ENCODE data around the gene DKK1. TPM values are rescaled to one million over a fixed set of nuclear protein-coding genes. Genes with fewer than 3 reads are reported as not detected.

The DKK1 gene, protein sequence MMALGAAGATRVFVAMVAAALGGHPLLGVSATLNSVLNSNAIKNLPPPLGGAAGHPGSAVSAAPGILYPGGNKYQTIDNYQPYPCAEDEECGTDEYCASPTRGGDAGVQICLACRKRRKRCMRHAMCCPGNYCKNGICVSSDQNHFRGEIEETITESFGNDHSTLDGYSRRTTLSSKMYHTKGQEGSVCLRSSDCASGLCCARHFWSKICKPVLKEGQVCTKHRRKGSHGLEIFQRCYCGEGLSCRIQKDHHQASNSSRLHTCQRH
- total RNA-seq, result 54.4 to 170 TPM (median 170 TPM) in 3 replicates
- long read RNA-seq, transcript DKK1-201 (4 exons, 1,790 nt), result major isoform, 158 of 175 reads
- long read RNA-seq, partial matches to known transcripts, result 14 of 175 reads
- long read RNA-seq, other reads (novel, unspliced or antisense), result 2 of 175 reads

DNA sequence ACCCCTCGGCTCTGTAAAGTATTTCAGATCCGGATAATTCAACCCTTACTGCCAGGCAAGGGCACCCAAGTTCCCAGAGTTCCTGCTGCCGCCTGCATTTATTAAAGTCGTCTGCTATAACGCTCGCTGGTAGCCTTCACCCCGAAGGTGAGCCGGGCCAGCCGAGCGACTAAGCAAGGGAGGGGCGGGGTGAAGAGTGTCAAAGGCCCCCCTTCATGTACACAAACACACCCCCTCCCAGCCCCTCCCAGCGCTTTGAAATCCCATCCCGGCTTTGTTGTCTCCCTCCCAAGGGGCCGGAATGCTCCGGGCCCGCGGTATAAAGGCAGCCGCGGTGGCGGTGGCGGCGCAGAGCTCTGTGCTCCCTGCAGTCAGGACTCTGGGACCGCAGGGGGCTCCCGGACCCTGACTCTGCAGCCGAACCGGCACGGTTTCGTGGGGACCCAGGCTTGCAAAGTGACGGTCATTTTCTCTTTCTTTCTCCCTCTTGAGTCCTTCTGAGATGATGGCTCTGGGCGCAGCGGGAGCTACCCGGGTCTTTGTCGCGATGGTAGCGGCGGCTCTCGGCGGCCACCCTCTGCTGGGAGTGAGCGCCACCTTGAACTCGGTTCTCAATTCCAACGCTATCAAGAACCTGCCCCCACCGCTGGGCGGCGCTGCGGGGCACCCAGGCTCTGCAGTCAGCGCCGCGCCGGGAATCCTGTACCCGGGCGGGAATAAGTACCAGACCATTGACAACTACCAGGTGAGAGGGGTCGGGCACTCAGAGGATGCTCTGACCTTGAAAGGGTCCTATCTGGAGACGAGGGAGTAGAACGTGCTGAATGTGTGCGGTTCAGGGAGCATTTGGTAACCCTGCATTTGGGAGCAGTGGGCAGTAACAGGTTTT is at the start of gene DKK1:
DKK1 (plus strand) TSS at position 349 of the 889 bp plus-strand sequence; CDS start at position 503, 154 bp downstream.
- Mint-ChIP-seq H3K27ac (ENCODE audit: unreplicated experiment) (peak within 1 kb of the TSS; percentile 94), H3K27me3 (ENCODE audit: low read depth) (no peaks in the 10 kb centered on the region)
- DNase-seq (ENCODE audit: low spot score), result peak; percentile 87

DNA sequence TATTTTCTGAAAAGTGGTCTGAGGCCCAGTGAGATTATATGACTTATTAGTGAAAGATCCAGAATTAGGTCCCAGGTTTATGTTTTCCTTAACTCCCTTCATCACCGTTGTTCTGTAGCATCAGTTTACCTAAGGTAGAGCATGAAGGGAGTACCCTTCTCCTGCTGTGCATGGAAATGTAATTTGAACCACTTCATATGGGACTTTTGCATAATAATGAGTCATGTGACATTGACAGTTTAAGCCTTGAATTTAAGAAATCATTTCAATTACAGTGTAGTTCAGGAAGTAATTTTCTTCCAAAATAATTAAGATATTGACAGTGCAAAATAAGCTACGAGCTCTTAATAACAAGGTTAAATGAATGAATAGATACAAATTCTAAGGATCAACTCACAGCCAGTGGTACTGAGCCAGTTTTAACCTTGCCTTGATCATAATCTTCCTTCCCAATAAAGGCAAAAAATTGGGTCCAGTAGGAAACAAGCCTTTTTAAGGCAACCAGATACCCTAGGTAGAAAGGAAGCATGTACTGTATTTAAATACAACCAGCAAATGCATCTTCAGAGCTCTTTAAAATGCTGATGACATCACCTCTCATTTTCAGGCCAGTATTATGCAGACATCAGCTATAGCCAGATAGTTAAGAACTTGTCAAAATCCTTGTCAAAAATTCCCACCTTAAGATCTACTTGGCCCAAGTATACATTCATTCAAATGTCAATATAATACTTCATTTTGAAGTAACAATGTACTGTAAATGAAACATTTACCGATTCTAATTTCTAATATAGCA is 48.8 kb upstream of the DKK1 start:
- H3K27me3 Mint-ChIP-seq (ENCODE audit: low read depth), result no peaks in the 10 kb centered on the region
- H3K9me3 Mint-ChIP-seq (ENCODE audit: low read depth), result no peaks in the 10 kb centered on the region
- no peaks in the 10 kb centered on the region for H3K36me3 Mint-ChIP-seq (ENCODE audit: low read depth)
- no peak for DNase-seq (ENCODE audit: low spot score)
- TF ChIP-seq, protein P1, sequence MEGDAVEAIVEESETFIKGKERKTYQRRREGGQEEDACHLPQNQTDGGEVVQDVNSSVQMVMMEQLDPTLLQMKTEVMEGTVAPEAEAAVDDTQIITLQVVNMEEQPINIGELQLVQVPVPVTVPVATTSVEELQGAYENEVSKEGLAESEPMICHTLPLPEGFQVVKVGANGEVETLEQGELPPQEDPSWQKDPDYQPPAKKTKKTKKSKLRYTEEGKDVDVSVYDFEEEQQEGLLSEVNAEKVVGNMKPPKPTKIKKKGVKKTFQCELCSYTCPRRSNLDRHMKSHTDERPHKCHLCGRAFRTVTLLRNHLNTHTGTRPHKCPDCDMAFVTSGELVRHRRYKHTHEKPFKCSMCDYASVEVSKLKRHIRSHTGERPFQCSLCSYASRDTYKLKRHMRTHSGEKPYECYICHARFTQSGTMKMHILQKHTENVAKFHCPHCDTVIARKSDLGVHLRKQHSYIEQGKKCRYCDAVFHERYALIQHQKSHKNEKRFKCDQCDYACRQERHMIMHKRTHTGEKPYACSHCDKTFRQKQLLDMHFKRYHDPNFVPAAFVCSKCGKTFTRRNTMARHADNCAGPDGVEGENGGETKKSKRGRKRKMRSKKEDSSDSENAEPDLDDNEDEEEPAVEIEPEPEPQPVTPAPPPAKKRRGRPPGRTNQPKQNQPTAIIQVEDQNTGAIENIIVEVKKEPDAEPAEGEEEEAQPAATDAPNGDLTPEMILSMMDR (IDR thresholded peaks at IDR 0.05), result no peak
- H3K27ac Mint-ChIP-seq (ENCODE audit: unreplicated experiment), result no peak overlapping the region
- no peaks in the 10 kb centered on the region for H3K4me1 Mint-ChIP-seq (ENCODE audit: low read depth)
- no peak overlapping the region for H3K4me3 Mint-ChIP-seq (ENCODE audit: unreplicated experiment)

More for the DNA sequence above, at the start of gene DKK1:
- H3K4me3 Mint-ChIP-seq (ENCODE audit: unreplicated experiment), result peak within 1 kb of the TSS; percentile 98
- H3K36me3 Mint-ChIP-seq (ENCODE audit: low read depth), result peaks cover 2% of the 10 kb centered on the region
- H3K4me1 Mint-ChIP-seq (ENCODE audit: low read depth), result peaks cover 68% of the 10 kb centered on the region
- H3K9me3 Mint-ChIP-seq (ENCODE audit: low read depth), result no peaks in the 10 kb centered on the region
- TF ChIP-seq, protein P1 (IDR thresholded peaks at IDR 0.05), result peak; percentile 100

DNA sequence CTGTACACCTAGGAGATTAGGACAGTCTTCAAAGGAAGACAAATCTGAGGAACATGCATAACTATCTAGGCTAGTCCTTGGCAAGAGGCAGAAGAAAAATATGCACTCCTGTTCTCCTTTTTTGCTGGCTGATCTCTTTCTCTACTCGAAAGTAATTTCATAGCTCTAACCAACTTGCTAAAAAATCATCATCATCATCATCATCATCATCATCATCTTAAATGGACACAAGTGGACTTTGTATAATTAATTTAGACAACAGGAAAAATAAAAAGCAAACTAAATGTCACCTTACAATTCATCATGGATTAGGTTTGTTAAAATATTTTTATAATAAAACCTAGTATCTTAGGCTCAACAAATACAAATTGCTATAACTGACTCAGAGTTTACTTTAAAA is 47.2 kb upstream of the DKK1 start:
- Mint-ChIP-seq H3K4me1 (ENCODE audit: low read depth) (no peaks in the 10 kb centered on the region), H3K4me3 (ENCODE audit: unreplicated experiment) (no peak overlapping the region), H3K9me3 (ENCODE audit: low read depth) (no peaks in the 10 kb centered on the region), H3K27me3 (ENCODE audit: low read depth) (no peaks in the 10 kb centered on the region), H3K36me3 (ENCODE audit: low read depth) (peaks cover 4% of the 10 kb centered on the region), H3K27ac (ENCODE audit: unreplicated experiment) (no peak overlapping the region)
- no peak for DNase-seq (ENCODE audit: low spot score)
- TF ChIP-seq, protein P1 (IDR thresholded peaks at IDR 0.05), result no peak

DNA sequence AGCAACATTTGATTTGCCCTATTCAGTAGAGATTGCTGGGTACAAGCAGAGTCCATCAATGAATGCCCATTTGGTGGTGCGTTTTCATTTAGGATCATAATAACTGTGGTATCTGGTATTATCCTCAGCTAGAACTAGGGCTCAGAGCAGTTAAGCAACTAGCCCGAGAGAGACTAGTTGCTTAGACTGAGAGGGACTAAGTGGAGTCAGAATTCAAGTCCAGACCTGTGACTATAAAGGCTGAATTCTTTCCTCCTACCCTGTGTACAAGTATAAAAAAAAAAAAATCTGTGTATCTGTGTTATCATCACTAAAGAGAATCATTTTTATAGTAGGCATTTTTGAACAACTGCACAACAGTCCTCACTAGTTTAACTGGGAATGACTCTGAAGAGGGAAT is 45.3 kb upstream of the DKK1 start:
- Mint-ChIP-seq H3K27me3 (ENCODE audit: low read depth) (no peaks in the 10 kb centered on the region), H3K4me3 (ENCODE audit: unreplicated experiment) (no peak overlapping the region), H3K4me1 (ENCODE audit: low read depth) (no peaks in the 10 kb centered on the region), H3K27ac (ENCODE audit: unreplicated experiment) (no peak overlapping the region), H3K9me3 (ENCODE audit: low read depth) (no peaks in the 10 kb centered on the region), H3K36me3 (ENCODE audit: low read depth) (peaks cover 4% of the 10 kb centered on the region)
- no peak for DNase-seq (ENCODE audit: low spot score)
- TF ChIP-seq, protein P1 (IDR thresholded peaks at IDR 0.05), result no peak
